ENCODE data around the gene RPS23.
A peak's percentile ranks its signal among the peaks of the same experiment; 100 is the strongest.

Gene RPS23

GRCh38 chr5:82312373-82312856, 34.3 kb upstream of the RPS23 start:
- DNase-seq (ENCODE audit: insufficient read length, low spot score) = no peak
- TF ChIP-seq POU2F2 (IDR thresholded peaks at IDR 0.05; ENCODE audit: low read depth, low read length) (no peak), PAX5 (IDR thresholded peaks at IDR 0.05; ENCODE audit: insufficient read depth, low read length, severe bottlenecking) (no peak), POLR2AphosphoS5 (IDR thresholded peaks at IDR 0.05; ENCODE audit: low read depth, low read length) (no peak), TAF1 (IDR thresholded peaks at IDR 0.05; ENCODE audit: low read depth, low read length) (no peak), POLR2A (IDR thresholded peaks at IDR 0.05; ENCODE audit: low read depth, low read length) (no peak), SPI1 (IDR thresholded peaks at IDR 0.05; ENCODE audit: low read depth, low read length) (no peak)
- peak; percentile 62 for FAIRE-seq

GRCh38 chr5:82309091-82309531, 31.0 kb upstream of the RPS23 start:
- no peak for DNase-seq (ENCODE audit: insufficient read length, low spot score)
- no peak for FAIRE-seq
- no peak for TF ChIP-seq PAX5 (IDR thresholded peaks at IDR 0.05; ENCODE audit: insufficient read depth, low read length, severe bottlenecking)
- TF ChIP-seq TAF1 (IDR thresholded peaks at IDR 0.05; ENCODE audit: low read depth, low read length) = no peak
- TF ChIP-seq POU2F2 (IDR thresholded peaks at IDR 0.05; ENCODE audit: low read depth, low read length) = no peak
- TF ChIP-seq SPI1 (IDR thresholded peaks at IDR 0.05; ENCODE audit: low read depth, low read length) = no peak
- no peak for TF ChIP-seq POLR2AphosphoS5 (IDR thresholded peaks at IDR 0.05; ENCODE audit: low read depth, low read length)
- TF ChIP-seq POLR2A (IDR thresholded peaks at IDR 0.05; ENCODE audit: low read depth, low read length) = no peak

- no peak for DNase-seq (ENCODE audit: insufficient read length, low spot score)
- no peak for TF ChIP-seq SPI1 (IDR thresholded peaks at IDR 0.05; ENCODE audit: low read depth, low read length)
- TF ChIP-seq PAX5 (IDR thresholded peaks at IDR 0.05; ENCODE audit: insufficient read depth, low read length, severe bottlenecking) = no peak
- TF ChIP-seq TAF1 (IDR thresholded peaks at IDR 0.05; ENCODE audit: low read depth, low read length) = no peak
- FAIRE-seq = no peak
Measured at GRCh38 chr5:82308416-82308815, 30.3 kb upstream of the RPS23 start.

GRCh38 chr5:82307451-82307850, 29.3 kb upstream of the RPS23 start:
- FAIRE-seq (no peak), DNase-seq (ENCODE audit: insufficient read length, low spot score) (no peak)
- TF ChIP-seq SPI1 (IDR thresholded peaks at IDR 0.05; ENCODE audit: low read depth, low read length) (no peak), TAF1 (IDR thresholded peaks at IDR 0.05; ENCODE audit: low read depth, low read length) (no peak), POLR2A (IDR thresholded peaks at IDR 0.05; ENCODE audit: low read depth, low read length) (no peak), PAX5 (IDR thresholded peaks at IDR 0.05; ENCODE audit: insufficient read depth, low read length, severe bottlenecking) (no peak), POU2F2 (IDR thresholded peaks at IDR 0.05; ENCODE audit: low read depth, low read length) (no peak), POLR2AphosphoS5 (IDR thresholded peaks at IDR 0.05; ENCODE audit: low read depth, low read length) (no peak)

GRCh38 chr5:82306151-82306550, 28.0 kb upstream of the RPS23 start:
- DNase-seq (ENCODE audit: insufficient read length, low spot score) = no peak
- TF ChIP-seq POLR2AphosphoS5 (IDR thresholded peaks at IDR 0.05; ENCODE audit: low read depth, low read length) (no peak), PAX5 (IDR thresholded peaks at IDR 0.05; ENCODE audit: insufficient read depth, low read length, severe bottlenecking) (no peak), SPI1 (IDR thresholded peaks at IDR 0.05; ENCODE audit: low read depth, low read length) (no peak), POU2F2 (IDR thresholded peaks at IDR 0.05; ENCODE audit: low read depth, low read length) (no peak), TAF1 (IDR thresholded peaks at IDR 0.05; ENCODE audit: low read depth, low read length) (no peak), POLR2A (IDR thresholded peaks at IDR 0.05; ENCODE audit: low read depth, low read length) (no peak)
- FAIRE-seq = no peak

GRCh38 chr5:82301190-82301589, 23.0 kb upstream of the RPS23 start:
- no peak for TF ChIP-seq PAX5 (IDR thresholded peaks at IDR 0.05; ENCODE audit: insufficient read depth, low read length, severe bottlenecking)

GRCh38 chr5:82298668-82299067, 20.5 kb upstream of the RPS23 start:
- no peak for FAIRE-seq
- TF ChIP-seq PAX5 (IDR thresholded peaks at IDR 0.05; ENCODE audit: insufficient read depth, low read length, severe bottlenecking) (no peak), POLR2A (IDR thresholded peaks at IDR 0.05; ENCODE audit: low read depth, low read length) (no peak), SPI1 (IDR thresholded peaks at IDR 0.05; ENCODE audit: low read depth, low read length) (no peak), POLR2AphosphoS5 (IDR thresholded peaks at IDR 0.05; ENCODE audit: low read depth, low read length) (no peak), POU2F2 (IDR thresholded peaks at IDR 0.05; ENCODE audit: low read depth, low read length) (no peak), TAF1 (IDR thresholded peaks at IDR 0.05; ENCODE audit: low read depth, low read length) (no peak)
- DNase-seq (ENCODE audit: insufficient read length, low spot score) = no peak

More at GRCh38 chr5:82301190-82301589, 23.0 kb upstream of the RPS23 start:
- FAIRE-seq (no peak), DNase-seq (ENCODE audit: insufficient read length, low spot score) (no peak)

GRCh38 chr5:82297711-82298110, 19.6 kb upstream of the RPS23 start:
- TF ChIP-seq POU2F2 (IDR thresholded peaks at IDR 0.05; ENCODE audit: low read depth, low read length) = no peak
- TF ChIP-seq TAF1 (IDR thresholded peaks at IDR 0.05; ENCODE audit: low read depth, low read length) = no peak
- TF ChIP-seq PAX5 (IDR thresholded peaks at IDR 0.05; ENCODE audit: insufficient read depth, low read length, severe bottlenecking) = no peak
- TF ChIP-seq POLR2A (IDR thresholded peaks at IDR 0.05; ENCODE audit: low read depth, low read length) = no peak
- TF ChIP-seq POLR2AphosphoS5 (IDR thresholded peaks at IDR 0.05; ENCODE audit: low read depth, low read length) = no peak
- TF ChIP-seq SPI1 (IDR thresholded peaks at IDR 0.05; ENCODE audit: low read depth, low read length) = no peak
- DNase-seq (ENCODE audit: insufficient read length, low spot score) (no peak), FAIRE-seq (no peak)

GRCh38 chr5:82296929-82297328, 18.8 kb upstream of the RPS23 start:
- TF ChIP-seq PAX5 (IDR thresholded peaks at IDR 0.05; ENCODE audit: insufficient read depth, low read length, severe bottlenecking) = no peak
- TF ChIP-seq POLR2AphosphoS5 (IDR thresholded peaks at IDR 0.05; ENCODE audit: low read depth, low read length) = no peak
- no peak for TF ChIP-seq POU2F2 (IDR thresholded peaks at IDR 0.05; ENCODE audit: low read depth, low read length)
- no peak for TF ChIP-seq TAF1 (IDR thresholded peaks at IDR 0.05; ENCODE audit: low read depth, low read length)
- no peak for TF ChIP-seq POLR2A (IDR thresholded peaks at IDR 0.05; ENCODE audit: low read depth, low read length)
- no peak for TF ChIP-seq SPI1 (IDR thresholded peaks at IDR 0.05; ENCODE audit: low read depth, low read length)
- DNase-seq (ENCODE audit: insufficient read length, low spot score) = no peak
- FAIRE-seq = no peak

GRCh38 chr5:82295959-82296531, 17.9 kb upstream of the RPS23 start:
- DNase-seq (ENCODE audit: insufficient read length, low spot score) (no peak), FAIRE-seq (no peak)
- no peak for TF ChIP-seq TAF1 (IDR thresholded peaks at IDR 0.05; ENCODE audit: low read depth, low read length)
- no peak for TF ChIP-seq POLR2A (IDR thresholded peaks at IDR 0.05; ENCODE audit: low read depth, low read length)
- TF ChIP-seq POU2F2 (IDR thresholded peaks at IDR 0.05; ENCODE audit: low read depth, low read length) = no peak
- TF ChIP-seq PAX5 (IDR thresholded peaks at IDR 0.05; ENCODE audit: insufficient read depth, low read length, severe bottlenecking) = no peak
- TF ChIP-seq POLR2AphosphoS5 (IDR thresholded peaks at IDR 0.05; ENCODE audit: low read depth, low read length) = no peak
- TF ChIP-seq SPI1 (IDR thresholded peaks at IDR 0.05; ENCODE audit: low read depth, low read length) = no peak
